ENCODE data around the gene ZNF385B.
"Not testable (repeated sequence)": the region's sequence is repeated elsewhere in the genome, so short reads cannot be mapped to it uniquely, and the experiment has no call there.

Gene ZNF385B

DNA sequence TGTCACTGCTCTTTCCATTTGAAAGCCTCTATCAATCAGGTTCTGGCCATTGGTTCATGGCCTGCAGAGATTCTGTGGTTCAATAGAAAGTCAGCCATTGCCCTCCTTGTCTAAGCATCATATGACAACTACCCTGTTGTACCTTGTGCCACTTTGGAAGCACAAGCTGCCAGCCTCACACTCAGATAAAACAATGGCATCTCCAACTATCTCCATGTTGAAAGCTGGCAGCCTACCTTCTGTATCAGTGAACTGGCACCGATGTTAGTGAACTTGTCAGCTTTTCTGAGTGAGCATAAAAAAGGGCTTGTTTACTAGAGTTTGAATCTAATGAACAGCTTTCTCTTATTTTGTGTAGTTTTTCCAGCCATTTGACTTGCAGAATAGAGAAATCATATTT, 393.5 kb downstream of the ZNF385B start:
- DNase-seq: no peak

DNA sequence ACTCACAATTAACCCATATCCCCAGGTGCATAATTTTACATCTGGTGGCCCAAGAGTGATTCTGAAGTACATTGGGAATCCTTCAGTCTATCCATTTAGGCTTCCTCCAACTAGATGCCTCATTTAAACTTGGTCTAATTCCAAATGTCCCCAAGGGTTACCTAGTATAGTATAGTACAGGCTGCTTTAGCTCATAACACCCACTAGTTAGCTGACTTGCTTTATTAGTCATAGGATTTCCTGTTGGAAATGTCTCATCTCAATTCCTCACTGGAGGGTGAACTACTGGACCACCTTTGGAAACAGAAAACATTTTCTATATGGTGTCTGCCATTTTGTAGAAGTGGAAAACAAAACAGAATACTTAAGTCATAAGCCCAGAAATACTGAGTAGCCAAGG, 394.3 kb downstream of the ZNF385B start:
- no peak for DNase-seq

DNA sequence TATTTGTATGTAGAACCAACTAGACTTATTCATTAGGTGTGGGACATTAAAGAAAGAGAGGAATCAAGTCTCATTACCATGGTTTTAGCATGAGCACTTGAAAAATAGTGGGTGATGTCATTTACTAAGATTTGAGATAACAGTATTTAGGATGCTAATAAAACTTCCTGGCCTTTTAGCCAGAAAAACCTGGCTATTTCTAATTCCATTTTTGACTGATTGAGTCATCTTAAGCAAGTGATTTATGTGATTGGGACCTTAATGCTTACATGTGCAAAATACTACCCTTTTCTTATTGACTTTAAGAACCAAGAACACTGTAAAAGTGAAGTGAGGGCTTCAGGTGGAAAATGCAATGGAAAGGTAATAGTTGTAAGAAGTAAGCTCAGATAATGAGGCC, 400.0 kb downstream of the ZNF385B start:
- no peak for DNase-seq

DNA sequence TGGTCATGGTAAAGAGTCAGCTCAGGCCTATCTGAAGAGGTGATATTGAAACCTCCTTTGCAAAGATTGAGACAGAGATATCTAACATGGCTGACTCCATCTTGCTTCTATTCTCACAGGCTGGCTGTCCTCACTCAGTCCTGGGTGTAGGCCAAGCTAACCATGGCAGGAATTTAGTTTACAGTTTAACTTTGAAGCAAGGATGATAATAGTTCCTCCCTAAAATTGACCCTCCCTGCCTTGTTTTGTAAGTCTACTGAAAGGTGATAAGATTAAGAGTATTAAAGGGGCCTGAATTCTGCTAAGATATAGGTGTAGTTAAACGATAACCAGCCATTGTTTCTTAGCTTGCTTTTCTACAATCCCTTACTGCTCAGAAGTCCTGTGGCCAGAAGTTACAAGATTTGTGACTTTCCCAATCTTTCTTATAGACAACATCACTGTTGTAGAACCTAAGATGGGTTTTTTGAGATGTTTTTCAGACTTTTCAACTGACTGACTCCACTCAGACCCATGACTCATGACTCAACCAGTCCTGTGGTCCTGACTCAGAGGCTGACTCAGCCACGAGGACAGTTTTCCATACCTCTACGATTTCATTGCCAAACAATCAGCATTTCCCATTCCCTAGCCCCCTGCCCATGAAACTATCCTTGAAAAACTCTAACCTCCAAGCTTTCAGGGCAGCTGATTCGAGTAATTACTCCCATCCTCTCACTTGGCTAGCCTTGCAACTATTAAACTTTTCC, 401.1 kb downstream of the ZNF385B start:
- no peak for DNase-seq

DNA sequence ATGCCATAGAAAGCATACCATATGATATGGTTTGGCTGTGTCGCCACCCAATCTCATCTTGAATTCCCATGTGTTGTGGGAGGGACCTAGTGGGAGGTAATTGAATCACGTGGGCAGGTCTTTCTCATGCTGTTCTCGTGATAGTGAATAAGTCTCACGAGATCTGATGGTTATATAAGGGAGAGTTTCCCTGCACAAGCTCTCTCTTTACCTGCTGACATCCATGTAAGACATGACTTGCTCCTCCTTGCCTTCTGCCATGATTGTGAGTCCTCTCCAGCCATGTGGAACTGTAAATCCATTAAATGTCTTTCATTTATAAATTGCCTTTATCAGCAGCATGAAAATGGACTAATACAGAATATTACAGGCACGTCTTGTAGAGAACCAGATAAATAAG, 403.3 kb downstream of the ZNF385B start:
- not testable (repeated sequence) for DNase-seq

DNA sequence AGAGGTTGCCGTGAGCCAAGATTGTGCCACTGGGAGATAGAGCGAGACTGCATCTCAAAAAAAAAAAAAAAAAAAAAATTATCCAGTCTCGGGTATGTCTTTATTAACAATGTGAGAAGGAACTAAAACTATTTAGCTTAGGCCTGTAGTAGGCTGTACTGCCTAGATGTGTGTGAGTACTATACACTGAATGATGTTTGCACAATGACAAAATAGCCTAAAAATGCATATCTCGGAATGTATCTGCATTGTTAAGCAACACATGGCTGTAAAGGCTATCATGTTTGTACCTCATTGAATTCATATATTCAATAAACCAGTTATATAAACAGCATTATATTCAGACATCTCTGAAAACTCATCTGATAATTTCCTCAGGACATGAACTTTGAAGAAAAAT, 405.6 kb downstream of the ZNF385B start:
- no peak for DNase-seq

DNA sequence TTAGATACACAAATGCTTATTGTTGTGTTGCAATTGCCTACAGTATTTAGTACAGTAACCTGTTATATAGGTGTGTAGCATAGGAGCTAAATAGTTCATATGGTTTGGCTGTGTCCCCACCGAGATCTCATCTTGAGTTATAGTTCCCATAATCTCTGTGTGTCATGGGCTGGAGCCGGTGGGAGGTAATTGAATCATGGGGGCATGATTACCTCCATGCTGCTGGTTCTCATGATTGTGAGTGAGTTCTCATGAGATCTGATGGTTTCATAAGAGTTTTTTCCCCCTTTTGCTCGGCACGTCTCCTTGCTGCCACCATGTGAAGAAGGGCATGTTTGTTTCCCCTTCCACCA, 406.3 kb downstream of the ZNF385B start:
- no peak for DNase-seq

DNA sequence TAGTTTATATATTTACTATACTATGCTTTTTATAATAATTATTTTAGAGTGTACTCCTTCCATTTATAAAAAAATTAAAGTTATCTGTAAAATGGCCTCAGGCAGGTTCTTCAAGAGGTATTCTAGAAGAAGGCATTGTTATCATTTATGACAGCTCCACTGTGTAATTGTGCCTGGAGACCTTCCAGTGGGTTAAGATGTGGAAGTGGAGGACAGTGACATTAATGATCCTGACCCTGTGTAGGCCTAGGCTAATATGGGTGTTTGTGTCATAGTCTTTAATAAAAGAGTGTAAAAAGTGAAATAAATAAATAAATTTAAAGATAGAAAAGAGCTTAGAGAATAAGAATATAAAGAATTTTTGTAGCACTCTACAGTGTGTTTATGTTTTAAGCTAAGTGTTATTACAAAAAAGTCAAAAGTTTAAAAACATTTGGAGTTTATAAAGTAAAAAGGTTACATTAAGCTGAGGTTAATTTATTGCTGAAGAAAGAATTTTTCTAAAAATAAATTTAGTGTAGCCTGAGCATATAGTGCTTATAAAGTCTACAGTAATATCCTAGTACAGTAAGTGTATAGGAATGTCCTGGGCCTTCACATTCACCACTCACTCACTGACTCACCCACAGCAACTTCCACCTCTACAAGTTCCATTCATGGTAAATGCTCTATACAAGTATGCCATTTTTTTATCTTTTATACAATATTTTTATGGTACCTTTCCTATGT, 406.8 kb downstream of the ZNF385B start:
- DNase-seq: no peak

DNA sequence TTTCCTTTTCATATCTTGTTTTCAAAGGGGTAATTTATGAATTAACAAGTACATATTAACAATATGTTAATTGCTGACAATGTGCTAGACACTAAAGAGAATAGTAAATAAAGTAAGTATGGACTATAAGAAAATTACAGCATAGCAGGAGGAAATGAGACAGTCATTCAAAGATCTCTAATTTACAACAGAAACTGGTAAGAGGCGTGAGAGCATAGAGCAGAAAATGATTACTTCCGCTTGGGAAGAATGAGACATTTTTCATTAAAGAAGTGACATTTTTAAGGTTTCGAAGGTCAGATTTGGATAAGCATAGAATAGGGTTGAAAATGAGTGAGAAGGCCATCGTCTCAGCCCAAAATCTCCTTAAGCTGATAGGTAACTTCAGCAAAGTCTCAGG, 412.4 kb downstream of the ZNF385B start:
- DNase-seq: no peak

DNA sequence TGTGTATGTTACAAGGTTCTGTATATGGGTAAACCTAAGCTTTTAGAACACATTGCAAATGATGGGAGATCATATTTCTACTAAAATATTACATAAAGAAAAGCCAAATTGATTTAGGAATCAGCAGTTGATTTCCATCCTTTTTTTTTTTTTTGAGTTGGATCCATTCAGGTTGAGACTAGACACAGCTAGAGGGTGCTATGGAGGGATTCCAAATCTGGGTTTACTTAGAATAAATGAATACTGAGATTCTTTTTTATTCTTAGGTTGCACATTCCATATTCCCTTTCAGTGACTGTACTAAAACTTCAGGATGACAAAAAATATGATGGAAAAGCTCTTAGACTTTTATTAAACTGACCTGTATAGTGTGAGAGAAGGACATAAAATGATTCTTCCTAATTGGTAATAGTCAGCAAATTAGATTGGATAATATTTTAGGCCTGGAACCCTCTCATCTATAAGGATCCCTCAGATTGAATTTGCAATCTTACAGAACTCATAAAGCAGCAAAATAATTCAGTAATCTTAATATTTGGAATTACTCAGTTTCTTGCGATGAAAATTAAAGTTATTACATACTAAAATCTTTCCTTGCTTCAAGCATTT, 413.5 kb downstream of the ZNF385B start:
- DNase-seq: no peak

DNA sequence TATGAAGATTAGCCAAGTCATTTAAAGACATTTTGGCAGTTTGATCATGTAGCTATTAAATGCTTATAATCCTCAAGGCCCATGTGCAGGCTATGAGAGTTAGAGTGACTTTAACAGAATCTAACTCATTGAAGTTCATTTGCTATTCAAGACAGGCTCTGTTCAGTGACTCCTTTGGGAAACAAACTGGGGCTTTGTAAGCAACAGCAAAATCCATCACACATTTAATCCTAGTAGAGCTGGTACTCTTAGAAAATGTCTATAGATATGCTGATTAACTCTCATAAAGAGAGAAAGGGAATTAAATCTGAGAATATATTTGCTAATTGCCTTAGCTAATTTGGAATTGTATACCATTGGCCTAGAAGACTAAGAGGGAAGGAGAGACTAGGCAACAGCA, 414.0 kb downstream of the ZNF385B start:
- no peak for DNase-seq

DNA sequence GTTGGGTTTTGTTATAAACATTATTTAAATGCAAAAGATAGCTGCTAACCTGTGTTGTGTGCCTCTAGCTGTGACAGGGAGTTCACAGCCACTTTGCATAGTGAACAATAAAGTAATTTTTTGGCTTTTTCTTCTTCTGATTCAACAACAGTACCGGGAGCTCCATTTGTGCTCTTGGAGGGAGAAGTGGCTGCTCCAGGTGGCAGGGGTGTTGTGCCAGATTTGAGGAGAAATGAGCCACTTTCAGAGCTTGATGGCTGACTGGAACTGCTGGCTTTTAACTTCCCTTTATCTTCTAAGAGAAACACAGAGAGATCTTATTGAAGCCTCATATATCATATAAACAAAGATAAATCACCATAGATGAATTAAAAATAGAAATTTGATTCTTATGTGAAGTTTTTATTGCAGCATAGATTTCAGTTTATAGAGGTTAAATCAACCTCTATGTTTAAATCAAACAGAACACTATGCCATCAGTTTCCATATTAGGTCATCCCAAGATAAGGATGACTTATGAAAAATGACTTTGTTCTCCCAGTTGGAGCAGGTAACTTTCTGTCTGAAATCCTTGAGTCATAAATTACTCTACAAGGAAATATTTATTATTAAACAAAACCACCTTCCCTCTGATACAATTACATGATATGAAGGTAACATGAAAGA, 414.8 kb downstream of the ZNF385B start:
- DNase-seq: no peak

DNA sequence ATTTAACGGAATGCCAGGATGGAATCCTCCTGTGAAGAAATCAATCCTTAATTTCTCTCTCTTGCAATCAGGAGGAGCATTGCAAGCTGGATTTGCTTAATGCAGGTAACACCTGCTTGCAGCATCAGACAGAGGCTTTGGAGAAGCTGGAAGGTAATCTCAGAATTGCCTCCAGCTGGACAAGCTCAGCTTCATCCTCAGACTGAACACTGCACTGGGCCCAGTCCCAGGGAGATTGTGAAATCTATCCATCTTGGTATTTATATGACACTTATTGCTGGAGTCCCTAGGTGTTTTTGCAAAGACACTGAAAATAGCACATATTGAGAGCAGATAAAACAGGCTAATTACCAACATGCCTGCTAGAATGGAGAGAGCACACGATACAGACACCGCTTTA, 417.4 kb downstream of the ZNF385B start:
- no peak for DNase-seq

DNA sequence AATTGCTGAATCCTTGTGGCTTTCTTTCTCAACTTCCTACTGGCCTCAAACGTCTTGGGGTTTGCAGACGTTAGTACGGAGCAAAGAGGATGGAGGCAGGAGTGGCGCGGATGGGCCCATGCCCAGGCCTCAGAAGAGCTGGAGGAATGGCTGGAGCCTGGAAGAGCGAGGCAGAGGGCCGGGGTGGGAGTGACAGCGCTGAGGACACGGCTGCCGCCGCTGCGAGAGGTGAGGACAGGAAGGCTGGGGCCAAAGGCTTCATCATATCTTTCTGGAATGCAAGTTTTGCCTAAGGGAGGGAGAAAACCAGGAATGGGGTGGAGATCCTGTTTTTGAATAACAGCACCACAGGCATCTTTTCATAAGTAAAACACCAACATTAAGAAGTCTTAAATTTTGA, 418.2 kb downstream of the ZNF385B start:
- DNase-seq: no peak

DNA sequence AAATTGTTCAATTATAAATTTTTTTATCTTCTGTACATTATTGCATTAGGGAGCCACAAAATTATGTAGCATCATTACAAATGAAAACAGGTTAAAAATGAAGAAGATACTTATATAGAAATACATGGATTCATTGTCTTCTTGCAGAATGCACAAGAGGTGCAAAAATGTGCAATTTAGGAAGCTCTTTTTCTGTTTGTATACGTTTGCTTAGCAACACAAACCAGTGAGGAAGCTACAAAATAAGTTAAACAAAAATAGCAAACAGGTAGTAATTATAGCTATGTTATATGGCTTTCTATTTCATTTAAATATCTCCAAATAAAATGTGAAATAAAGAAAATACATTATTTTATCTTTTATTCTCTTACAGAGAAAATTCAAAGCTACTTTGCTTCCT, 419.2 kb downstream of the ZNF385B start:
- DNase-seq: no peak

DNA sequence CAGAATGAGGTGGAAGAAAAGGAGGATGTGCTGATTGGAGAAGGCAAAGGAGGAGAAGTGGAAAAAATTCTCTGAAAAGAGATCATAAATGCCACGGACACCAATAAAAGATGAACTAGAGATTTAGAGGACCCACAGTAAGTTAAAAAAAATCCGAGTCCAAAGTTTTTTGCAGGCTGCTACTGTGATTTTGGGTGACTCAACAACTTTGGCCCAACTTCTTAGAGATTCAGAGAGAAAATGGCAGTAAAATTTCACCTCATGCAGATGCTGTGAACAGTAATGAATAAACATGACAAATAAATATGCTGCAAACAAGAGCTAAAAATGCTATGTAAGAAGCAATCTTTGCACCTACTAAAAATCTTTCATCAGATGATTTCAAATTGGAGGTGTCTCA, 419.9 kb downstream of the ZNF385B start:
- DNase-seq: no peak

DNA sequence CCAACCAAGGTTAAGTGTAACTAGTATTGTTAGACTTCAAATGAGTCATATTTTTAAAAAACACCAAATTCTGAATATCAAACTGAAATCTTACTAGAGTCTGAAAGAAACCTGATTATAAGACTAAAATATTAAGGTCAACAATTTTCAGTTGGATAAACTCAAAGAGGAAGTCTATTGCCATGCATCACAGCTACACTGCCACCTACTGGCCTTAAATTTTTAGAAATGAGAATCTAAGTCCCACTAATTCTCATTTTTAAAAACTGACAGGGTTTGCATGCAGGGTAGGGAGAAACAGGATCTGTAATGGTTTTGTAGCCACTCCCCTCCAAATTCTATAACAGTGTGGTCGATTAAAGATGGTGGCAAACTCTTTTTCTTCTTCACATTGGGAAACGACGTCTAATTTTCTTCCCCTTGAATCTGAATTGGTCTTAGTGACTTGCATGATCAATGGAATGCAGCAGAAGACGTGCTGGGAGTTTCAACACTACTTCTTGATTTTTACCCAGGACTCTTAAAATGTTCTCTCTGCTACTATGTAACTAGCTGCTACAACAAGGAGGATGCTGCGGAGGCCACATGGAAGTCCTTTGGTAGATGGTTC, 420.7 kb downstream of the ZNF385B start:
- DNase-seq: no peak

DNA sequence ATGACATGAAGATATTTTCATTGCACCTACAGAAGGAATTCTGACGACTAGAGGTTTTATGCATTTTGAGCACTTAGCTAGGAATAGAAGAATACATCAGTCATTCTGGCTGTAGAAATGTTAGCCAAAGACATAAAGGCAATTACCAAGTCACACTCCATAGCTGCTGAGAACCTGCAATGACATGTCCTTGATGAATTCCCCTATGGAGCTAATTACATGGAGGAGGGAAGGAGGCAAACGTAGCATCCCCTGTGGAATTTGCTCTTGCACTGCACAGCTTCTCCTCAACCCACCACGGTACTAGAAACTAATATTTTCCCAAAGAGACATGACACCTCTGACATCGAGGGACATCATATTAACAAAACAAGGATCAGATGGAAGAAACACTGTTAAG, 422.8 kb downstream of the ZNF385B start:
- no peak for DNase-seq

DNA sequence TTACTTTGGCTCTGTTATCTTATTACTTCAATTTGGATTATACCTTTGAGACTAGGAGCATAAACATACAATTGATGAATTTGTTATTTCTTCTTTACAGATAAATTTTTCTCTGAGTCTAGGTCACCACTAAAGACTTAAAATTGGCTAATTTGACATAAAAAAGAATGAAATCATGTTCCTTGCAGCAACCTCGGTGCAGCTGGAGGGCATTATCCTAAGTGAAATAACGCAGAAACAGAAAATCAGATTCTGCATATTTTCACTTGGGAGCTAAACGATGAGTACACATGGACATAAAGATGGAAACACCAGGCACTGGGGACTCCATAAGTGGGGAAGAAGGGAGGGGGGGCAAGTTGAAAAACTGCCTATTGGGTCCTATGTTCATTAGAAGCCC, 424.0 kb downstream of the ZNF385B start:
- no peak for DNase-seq

DNA sequence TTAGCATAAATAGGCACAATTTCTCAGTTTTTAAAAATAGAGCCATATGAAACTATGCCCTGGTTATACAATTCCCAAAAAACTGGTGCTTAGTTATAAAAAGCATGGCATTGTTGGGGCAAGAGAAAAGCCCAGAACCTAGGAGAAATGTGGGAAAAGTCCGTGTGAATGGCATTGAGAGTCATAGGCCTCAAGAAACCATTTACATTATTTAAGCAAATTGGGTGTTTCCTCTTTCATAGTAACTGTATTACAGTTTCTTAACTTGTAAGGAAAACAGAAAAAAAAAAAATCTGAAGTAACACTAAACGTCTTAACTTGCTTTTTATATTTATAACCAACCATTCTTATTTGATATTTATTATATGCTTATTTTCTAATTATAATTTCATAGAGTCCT, 425.8 kb downstream of the ZNF385B start:
- no peak for DNase-seq

DNA sequence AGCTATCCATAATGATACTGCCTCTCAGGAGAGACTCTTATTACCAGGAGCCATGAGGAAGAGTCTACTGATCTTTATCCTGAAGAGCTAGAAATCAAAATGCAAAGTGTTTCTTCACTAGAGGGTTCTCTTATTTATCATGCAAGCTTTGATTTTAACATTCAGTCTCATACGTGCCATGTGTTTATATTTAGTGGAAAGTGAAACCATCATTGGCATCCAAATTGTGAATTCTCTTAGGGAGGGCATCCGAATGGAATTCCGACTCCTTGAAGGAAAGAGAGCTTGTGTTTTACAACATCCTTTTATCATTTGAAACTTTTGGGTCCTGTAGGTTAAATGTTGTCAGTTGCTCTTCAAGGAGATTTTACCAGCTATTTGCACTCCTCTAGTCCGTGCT, 426.4 kb downstream of the ZNF385B start:
- DNase-seq: no peak

DNA sequence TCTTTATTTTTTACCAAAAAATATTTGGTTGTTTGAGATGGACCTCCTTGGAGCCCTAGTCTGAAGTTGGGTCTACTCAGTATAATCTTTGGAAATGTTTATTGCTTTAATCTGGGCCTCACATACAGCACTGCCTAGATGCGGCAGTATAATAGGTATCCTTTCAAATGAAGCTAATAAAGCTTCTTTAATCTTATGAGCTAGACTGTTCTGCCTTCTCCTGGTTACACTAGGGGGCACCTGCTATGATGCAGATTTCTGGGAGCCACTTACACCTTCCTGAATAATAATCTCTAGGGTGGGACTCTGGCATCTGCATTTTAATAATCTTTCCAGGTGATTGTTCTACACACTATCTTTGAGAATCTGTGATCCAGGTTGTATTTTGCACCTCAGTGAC, 427.1 kb downstream of the ZNF385B start:
- DNase-seq: no peak

DNA sequence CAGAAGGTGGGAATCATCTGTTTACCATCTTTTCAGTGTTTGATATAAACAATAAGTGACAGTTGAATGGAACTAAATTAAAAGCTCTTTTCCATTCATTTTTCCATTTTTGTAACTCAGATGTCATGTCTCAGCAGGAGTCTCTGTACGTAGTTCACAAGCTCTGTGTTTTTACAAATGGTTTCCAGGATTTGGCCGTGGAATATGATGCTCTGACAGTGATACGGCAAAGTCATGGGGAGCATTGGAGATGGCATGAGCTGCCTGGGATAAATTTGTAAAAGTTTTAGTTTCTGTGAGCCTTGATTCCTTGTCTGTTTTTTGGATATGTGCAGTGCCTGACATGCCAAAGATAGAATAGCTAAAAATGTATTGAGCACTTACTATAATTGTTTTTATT, 428.7 kb downstream of the ZNF385B start:
- no peak for DNase-seq
